Activated CD4-positive, alpha-beta memory T cell treated with anti-CD3 and anti-CD28 coated beads for 36 hours (primary cell): ENCODE measurements around the gene R3HDM1. TPM values are rescaled to one million over a fixed set of nuclear protein-coding genes. Genes with fewer than 3 reads are reported as not detected.
"Not testable (repeated sequence)": the region's sequence is repeated elsewhere in the genome, so short reads cannot be mapped to it uniquely, and the experiment has no call there.

Experiments
- CTCF ChIA-PET: fragments of 350-600 bp; sonication (Branson Sonifier 250); formaldehyde crosslinking; loops from one replicate; lab custom pipeline; 2021; ENCODE audit warnings: antibody characterized with exemption, inconsistent platforms; lab: Charles Lee
- POLR2A ChIA-PET: fragments of 350-600 bp; sonication (Branson Sonifier 250); formaldehyde crosslinking; loops from one replicate; lab custom pipeline; 2021; ENCODE audit warnings: antibody characterized with exemption; lab: Charles Lee
- DNase-seq: peaks from one replicate; pipeline ENCODE4 v3.0.0-alpha.2; 2020
- H3K27ac Mint-ChIP-seq: one replicate; pipeline ENCODE4 v1.8.0; 2021; ENCODE audit warnings: mixed read lengths
- H3K27me3 Mint-ChIP-seq: one replicate; pipeline ENCODE4 v1.8.0; 2021; ENCODE audit warnings: mixed read lengths
- H3K36me3 Mint-ChIP-seq: one replicate; pipeline ENCODE4 v1.8.0; 2021; ENCODE audit warnings: mixed read lengths
- H3K4me1 Mint-ChIP-seq: one replicate; pipeline ENCODE4 v1.8.0; 2021; ENCODE audit warnings: low read depth, mixed read lengths
- H3K4me3 Mint-ChIP-seq: one replicate; pipeline ENCODE4 v1.8.0; 2021; ENCODE audit warnings: mild to moderate bottlenecking, mixed read lengths
- H3K9me3 Mint-ChIP-seq: one replicate; pipeline ENCODE4 v1.8.0; 2021; ENCODE audit warnings: mixed read lengths
- intact Hi-C: fragments of 100-400 bp; cut with micrococcal nuclease; formaldehyde crosslinking; loops from one replicate; pipeline ENCODE4 v1.15.1; 2023
- total RNA-seq, 2 experiments: library from RNA; stranded (reverse); gene quantifications; one replicate each; pipeline ENCODE4 v1.2.3, GENCODE V29; 2021

The R3HDM1 gene
- total RNA-seq: 10 to 100 TPM; 49.3 to 56.3 TPM

GRCh38 chr2:135531231-135532197 is at the start of gene R3HDM1:
R3HDM1 (plus strand) TSS chr2:135531484; CDS start chr2:135604846, 73,362 bp downstream.
- intact Hi-C loops: loop anchor here (1.0 to 10.0 kb wide), 9 partner anchors 131 to 851 kb away; partner anchors contain the start of genes DARS1, MCM6 and UBXN4
- no peak within 1 kb of the TSS for H3K4me3 Mint-ChIP-seq
- peak within 1 kb of the TSS; percentile 71 for H3K27ac Mint-ChIP-seq
- H3K36me3 Mint-ChIP-seq: no peaks in the 10 kb centered on the region
- ChIA-PET CTCF (interaction anchor here (0.6 to 1.9 kb wide), 5 partner anchors 58 to 527 kb away, joined by 3 to 6 read pairs (median 4); no protein-coding TSS in a partner anchor), POLR2A (interaction anchor here (0.8 to 1.6 kb wide), 4 partner anchors 71 to 613 kb away, joined by 3 to 7 read pairs (median 4); partner anchors contain the start of gene CCNT2)
- H3K9me3 Mint-ChIP-seq: no peaks in the 10 kb centered on the region
- H3K4me1 Mint-ChIP-seq: peaks cover 29% of the 10 kb centered on the region
- peak; percentile 97 for DNase-seq
- H3K27me3 Mint-ChIP-seq: no peaks in the 10 kb centered on the region

GRCh38 chr2:135485441-135485840 is 45.8 kb upstream of the R3HDM1 start:
- Mint-ChIP-seq H3K4me3 (no peak overlapping the region), H3K27ac (no peak overlapping the region), H3K27me3 (no peaks in the 10 kb centered on the region), H3K9me3 (peaks cover 3% of the 10 kb centered on the region), H3K4me1 (no peaks in the 10 kb centered on the region), H3K36me3 (peaks cover 26% of the 10 kb centered on the region)
- CTCF ChIA-PET: no interaction called here
- intact Hi-C loops: no loop called here
- POLR2A ChIA-PET: no interaction called here
- no peak for DNase-seq

GRCh38 chr2:135490376-135490775 is 40.9 kb upstream of the R3HDM1 start:
- H3K27ac Mint-ChIP-seq: no peak overlapping the region
- no peak overlapping the region for H3K4me3 Mint-ChIP-seq
- CTCF ChIA-PET: interaction anchor here (0.5 kb wide), 1 partner anchor 111 kb away, joined by 3 read pairs; no protein-coding TSS in a partner anchor

GRCh38 chr2:135494503-135494902 is 36.8 kb upstream of the R3HDM1 start:
- Mint-ChIP-seq H3K4me3 (no peak overlapping the region), H3K9me3 (peaks cover 23% of the 10 kb centered on the region), H3K36me3 (peaks cover 27% of the 10 kb centered on the region), H3K27ac (no peak overlapping the region), H3K4me1 (no peaks in the 10 kb centered on the region), H3K27me3 (no peaks in the 10 kb centered on the region)
- ChIA-PET POLR2A (no interaction called here), CTCF (no interaction called here)
- DNase-seq: no peak
- intact Hi-C loops: no loop called here

More at GRCh38 chr2:135490376-135490775, 40.9 kb upstream of the R3HDM1 start:
- Mint-ChIP-seq H3K36me3 (peaks cover 27% of the 10 kb centered on the region), H3K4me1 (no peaks in the 10 kb centered on the region), H3K27me3 (no peaks in the 10 kb centered on the region), H3K9me3 (peaks cover 3% of the 10 kb centered on the region)
- no peak for DNase-seq
- POLR2A ChIA-PET: no interaction called here
- intact Hi-C loops: no loop called here

GRCh38 chr2:135494917-135495316 is 36.4 kb upstream of the R3HDM1 start:
- ChIA-PET POLR2A (no interaction called here), CTCF (no interaction called here)
- Mint-ChIP-seq H3K4me1 (no peaks in the 10 kb centered on the region), H3K4me3 (no peak overlapping the region), H3K36me3 (peaks cover 30% of the 10 kb centered on the region), H3K27me3 (no peaks in the 10 kb centered on the region), H3K27ac (no peak overlapping the region), H3K9me3 (peaks cover 25% of the 10 kb centered on the region)
- DNase-seq: no peak
- intact Hi-C loops: no loop called here

- H3K27me3 Mint-ChIP-seq, intact Hi-C loops, H3K4me1 Mint-ChIP-seq, H3K4me3 Mint-ChIP-seq, H3K27ac Mint-ChIP-seq, DNase-seq, CTCF ChIA-PET, POLR2A ChIA-PET: not testable (repeated sequence)
- Mint-ChIP-seq H3K9me3 (peaks cover 32% of the 10 kb centered on the region), H3K36me3 (peaks cover 39% of the 10 kb centered on the region)
Measured at GRCh38 chr2:135498588-135498987, 32.7 kb upstream of the R3HDM1 start.

- Mint-ChIP-seq H3K36me3 (peaks cover 22% of the 10 kb centered on the region), H3K27ac (no peak overlapping the region), H3K4me1 (no peaks in the 10 kb centered on the region), H3K27me3 (no peaks in the 10 kb centered on the region), H3K4me3 (no peak overlapping the region), H3K9me3 (peaks cover 7% of the 10 kb centered on the region)
- no peak for DNase-seq
- ChIA-PET CTCF (no interaction called here), POLR2A (no interaction called here)
- intact Hi-C loops: no loop called here
Measured at GRCh38 chr2:135504811-135505210, 26.5 kb upstream of the R3HDM1 start.

- Mint-ChIP-seq H3K27me3 (no peaks in the 10 kb centered on the region), H3K36me3 (peaks cover 4% of the 10 kb centered on the region)
Measured at GRCh38 chr2:135510577-135510976, 20.7 kb upstream of the R3HDM1 start.

GRCh38 chr2:135512099-135512498 is 19.2 kb upstream of the R3HDM1 start:
- CTCF ChIA-PET: no interaction called here
- Mint-ChIP-seq H3K27me3 (no peaks in the 10 kb centered on the region), H3K4me1 (peaks cover 6% of the 10 kb centered on the region), H3K9me3 (peaks cover 10% of the 10 kb centered on the region), H3K36me3 (peaks cover 4% of the 10 kb centered on the region), H3K4me3 (no peak overlapping the region), H3K27ac (no peak overlapping the region)
- intact Hi-C loops: no loop called here
- no peak for DNase-seq
- POLR2A ChIA-PET: no interaction called here

More at GRCh38 chr2:135510577-135510976, 20.7 kb upstream of the R3HDM1 start:
- peaks cover 6% of the 10 kb centered on the region for H3K4me1 Mint-ChIP-seq
- POLR2A ChIA-PET: no interaction called here
- intact Hi-C loops: no loop called here
- H3K4me3 Mint-ChIP-seq: no peak overlapping the region
- CTCF ChIA-PET: no interaction called here
- no peak overlapping the region for H3K27ac Mint-ChIP-seq
- DNase-seq: no peak
- H3K9me3 Mint-ChIP-seq: peaks cover 10% of the 10 kb centered on the region

- H3K27me3 Mint-ChIP-seq: no peaks in the 10 kb centered on the region
- no peak overlapping the region for H3K27ac Mint-ChIP-seq
- DNase-seq: no peak
- CTCF ChIA-PET: no interaction called here
- peaks cover 16% of the 10 kb centered on the region for H3K4me1 Mint-ChIP-seq
- no peak overlapping the region for H3K4me3 Mint-ChIP-seq
- H3K9me3 Mint-ChIP-seq: no peaks in the 10 kb centered on the region
- H3K36me3 Mint-ChIP-seq: peaks cover 14% of the 10 kb centered on the region
- POLR2A ChIA-PET: no interaction called here
- intact Hi-C loops: no loop called here
Measured at GRCh38 chr2:135525786-135526185, 5.5 kb upstream of the R3HDM1 start.

- peaks cover 4% of the 10 kb centered on the region for H3K36me3 Mint-ChIP-seq
- ChIA-PET POLR2A (no interaction called here), CTCF (no interaction called here)
Measured at GRCh38 chr2:135528006-135528405, 3.3 kb upstream of the R3HDM1 start.

More at GRCh38 chr2:135528006-135528405, 3.3 kb upstream of the R3HDM1 start:
- peaks cover 22% of the 10 kb centered on the region for H3K4me1 Mint-ChIP-seq
- no peaks in the 10 kb centered on the region for H3K27me3 Mint-ChIP-seq
- intact Hi-C loops: no loop called here
- no peak overlapping the region for H3K4me3 Mint-ChIP-seq
- no peaks in the 10 kb centered on the region for H3K9me3 Mint-ChIP-seq
- DNase-seq: no peak
- H3K27ac Mint-ChIP-seq: no peak overlapping the region
